Peyer's patch (tissue), 4 donors: Measurements from ENCODE around the gene PPIB.

Experiments
- POLR2A ChIP-seq, 2 donors: fragments of 450-650 bp; IDR thresholded peaks; one replicate each; pipeline ENCODE4 v1.5.1; 2017; ENCODE audit warnings: antibody characterized with exemption in 2 of 2, mild to moderate bottlenecking in 2 of 2, moderate library complexity in 2 of 2
- TF ChIP-seq, protein P1 (sequence below), 6 experiments: fragments of 450-650 bp in 4 of 6; fragments of 200-600 bp in 2 of 6; sonication (generic) in 1 of 6; IDR thresholded peaks; one replicate each; pipeline ENCODE4 v1.5.1; 2017 to 2019; ENCODE audit warnings: antibody characterized with exemption in 6 of 6, mild to moderate bottlenecking in 3 of 6, moderate library complexity in 1 of 6

DNA sequence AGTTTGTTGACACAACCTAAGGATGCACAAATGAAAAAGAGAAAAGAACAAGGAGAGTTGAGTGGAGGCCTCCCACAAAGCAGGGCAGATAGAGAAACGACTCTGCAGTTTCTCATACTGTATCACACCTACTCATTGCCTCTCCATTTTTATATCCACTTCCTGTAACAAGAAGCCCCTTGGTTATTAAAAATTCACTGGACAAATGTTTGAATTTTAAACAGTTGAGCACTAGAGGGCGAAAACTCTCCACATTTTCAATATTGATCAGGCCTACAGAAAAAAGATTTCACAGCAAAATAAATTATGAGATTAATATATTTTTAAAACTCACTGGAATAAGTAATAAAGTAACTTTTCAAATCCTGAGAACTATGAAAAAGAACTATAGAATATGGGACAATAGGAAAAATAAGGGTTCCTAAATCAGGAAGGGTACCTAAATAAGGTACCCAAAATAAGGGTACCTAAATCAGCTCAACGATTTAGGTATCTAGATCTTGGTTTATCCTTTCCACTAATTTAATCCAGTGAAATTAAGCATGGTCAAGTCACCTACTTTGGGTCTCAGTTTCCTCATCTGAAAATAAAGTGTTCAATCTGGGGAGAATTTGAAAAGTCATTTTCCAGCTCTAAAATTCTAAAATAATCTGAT lies 47.0 kb upstream of the PPIB start:
- TF ChIP-seq, protein P1, sequence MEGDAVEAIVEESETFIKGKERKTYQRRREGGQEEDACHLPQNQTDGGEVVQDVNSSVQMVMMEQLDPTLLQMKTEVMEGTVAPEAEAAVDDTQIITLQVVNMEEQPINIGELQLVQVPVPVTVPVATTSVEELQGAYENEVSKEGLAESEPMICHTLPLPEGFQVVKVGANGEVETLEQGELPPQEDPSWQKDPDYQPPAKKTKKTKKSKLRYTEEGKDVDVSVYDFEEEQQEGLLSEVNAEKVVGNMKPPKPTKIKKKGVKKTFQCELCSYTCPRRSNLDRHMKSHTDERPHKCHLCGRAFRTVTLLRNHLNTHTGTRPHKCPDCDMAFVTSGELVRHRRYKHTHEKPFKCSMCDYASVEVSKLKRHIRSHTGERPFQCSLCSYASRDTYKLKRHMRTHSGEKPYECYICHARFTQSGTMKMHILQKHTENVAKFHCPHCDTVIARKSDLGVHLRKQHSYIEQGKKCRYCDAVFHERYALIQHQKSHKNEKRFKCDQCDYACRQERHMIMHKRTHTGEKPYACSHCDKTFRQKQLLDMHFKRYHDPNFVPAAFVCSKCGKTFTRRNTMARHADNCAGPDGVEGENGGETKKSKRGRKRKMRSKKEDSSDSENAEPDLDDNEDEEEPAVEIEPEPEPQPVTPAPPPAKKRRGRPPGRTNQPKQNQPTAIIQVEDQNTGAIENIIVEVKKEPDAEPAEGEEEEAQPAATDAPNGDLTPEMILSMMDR (IDR thresholded peaks at IDR 0.05), result peak in 4 of 6 experiments; percentile 33 to 65 (median 58)
- TF ChIP-seq POLR2A (IDR thresholded peaks at IDR 0.05), result no peak
